Measurements from ENCODE around the gene EIF4G1. TPM values are rescaled to one million over a fixed set of nuclear protein-coding genes. Genes with fewer than 3 reads are reported as not detected.

EIF4G1 gene, protein sequence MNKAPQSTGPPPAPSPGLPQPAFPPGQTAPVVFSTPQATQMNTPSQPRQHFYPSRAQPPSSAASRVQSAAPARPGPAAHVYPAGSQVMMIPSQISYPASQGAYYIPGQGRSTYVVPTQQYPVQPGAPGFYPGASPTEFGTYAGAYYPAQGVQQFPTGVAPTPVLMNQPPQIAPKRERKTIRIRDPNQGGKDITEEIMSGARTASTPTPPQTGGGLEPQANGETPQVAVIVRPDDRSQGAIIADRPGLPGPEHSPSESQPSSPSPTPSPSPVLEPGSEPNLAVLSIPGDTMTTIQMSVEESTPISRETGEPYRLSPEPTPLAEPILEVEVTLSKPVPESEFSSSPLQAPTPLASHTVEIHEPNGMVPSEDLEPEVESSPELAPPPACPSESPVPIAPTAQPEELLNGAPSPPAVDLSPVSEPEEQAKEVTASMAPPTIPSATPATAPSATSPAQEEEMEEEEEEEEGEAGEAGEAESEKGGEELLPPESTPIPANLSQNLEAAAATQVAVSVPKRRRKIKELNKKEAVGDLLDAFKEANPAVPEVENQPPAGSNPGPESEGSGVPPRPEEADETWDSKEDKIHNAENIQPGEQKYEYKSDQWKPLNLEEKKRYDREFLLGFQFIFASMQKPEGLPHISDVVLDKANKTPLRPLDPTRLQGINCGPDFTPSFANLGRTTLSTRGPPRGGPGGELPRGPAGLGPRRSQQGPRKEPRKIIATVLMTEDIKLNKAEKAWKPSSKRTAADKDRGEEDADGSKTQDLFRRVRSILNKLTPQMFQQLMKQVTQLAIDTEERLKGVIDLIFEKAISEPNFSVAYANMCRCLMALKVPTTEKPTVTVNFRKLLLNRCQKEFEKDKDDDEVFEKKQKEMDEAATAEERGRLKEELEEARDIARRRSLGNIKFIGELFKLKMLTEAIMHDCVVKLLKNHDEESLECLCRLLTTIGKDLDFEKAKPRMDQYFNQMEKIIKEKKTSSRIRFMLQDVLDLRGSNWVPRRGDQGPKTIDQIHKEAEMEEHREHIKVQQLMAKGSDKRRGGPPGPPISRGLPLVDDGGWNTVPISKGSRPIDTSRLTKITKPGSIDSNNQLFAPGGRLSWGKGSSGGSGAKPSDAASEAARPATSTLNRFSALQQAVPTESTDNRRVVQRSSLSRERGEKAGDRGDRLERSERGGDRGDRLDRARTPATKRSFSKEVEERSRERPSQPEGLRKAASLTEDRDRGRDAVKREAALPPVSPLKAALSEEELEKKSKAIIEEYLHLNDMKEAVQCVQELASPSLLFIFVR (N-terminal part only)
- 100 to 1,000 TPM; 240 to 246 TPM for total RNA-seq

DNA sequence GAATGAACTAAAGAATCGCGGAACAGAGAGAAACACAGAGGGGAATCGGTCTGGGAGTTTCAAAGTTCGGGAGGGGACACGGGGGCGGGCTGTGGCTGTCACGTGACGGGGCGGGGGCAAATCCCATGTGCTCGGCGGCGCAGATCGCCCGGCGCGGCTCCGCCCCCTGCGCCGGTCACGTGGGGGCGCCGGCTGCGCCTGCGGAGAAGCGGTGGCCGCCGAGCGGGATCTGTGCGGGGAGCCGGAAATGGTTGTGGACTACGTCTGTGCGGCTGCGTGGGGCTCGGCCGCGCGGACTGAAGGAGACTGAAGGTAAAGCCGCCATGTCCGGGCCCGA, at the start of gene EIF4G1:
Gene EIF4G1, plus strand, starts transcription at position 244 of the 337 bp plus-strand sequence. CDS start 1,191 bp downstream, outside the sequence.

DNA sequence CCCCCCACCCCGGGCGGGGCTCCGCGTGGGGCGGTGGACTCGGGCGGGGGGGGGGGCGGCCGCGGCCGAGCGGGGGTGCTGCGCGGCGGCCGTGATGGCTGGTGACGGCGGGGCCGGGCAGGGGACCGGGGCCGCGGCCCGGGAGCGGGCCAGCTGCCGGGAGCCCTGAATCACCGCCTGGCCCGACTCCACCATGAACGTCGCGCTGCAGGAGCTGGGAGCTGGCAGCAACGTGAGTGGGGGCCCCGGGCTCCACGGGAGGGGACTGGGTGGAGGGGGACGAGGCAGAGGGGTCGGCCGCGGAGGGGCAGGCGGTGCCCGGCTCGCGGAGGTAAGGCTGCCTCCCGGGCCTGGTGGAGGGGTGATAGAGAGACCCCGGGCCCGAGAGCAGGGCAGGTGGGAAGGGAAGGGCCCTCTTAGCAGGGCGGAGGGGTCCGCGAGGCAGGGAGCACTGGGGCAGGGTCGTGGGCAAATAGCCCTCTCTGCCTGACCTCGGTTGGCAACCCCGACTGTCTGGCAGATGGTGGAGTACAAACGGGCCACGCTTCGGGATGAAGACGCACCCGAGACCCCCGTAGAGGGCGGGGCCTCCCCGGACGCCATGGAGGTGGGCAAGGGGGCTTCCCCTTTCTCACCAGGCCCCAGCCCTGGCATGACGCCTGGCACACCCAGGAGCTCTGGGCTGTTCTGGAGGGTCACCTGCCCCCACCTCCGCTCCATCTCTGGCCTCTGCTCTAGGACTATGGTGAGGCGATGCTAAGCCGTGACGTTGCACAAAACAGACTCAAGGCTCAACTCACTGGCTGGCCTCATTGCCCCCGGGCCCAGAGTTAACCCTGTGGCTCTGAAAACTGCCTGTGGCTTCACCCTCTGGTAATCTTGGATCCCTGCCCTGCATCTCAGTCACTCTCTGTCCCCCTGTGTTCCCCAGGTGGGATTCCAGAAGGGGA, 38.2 kb upstream of the EIF4G1 start, which contains the start of gene ECE2:
Gene ECE2, plus strand, starts transcription at position 62 of the 950 bp plus-strand sequence. Its CDS starts 132 bp downstream, at position 194.

DNA sequence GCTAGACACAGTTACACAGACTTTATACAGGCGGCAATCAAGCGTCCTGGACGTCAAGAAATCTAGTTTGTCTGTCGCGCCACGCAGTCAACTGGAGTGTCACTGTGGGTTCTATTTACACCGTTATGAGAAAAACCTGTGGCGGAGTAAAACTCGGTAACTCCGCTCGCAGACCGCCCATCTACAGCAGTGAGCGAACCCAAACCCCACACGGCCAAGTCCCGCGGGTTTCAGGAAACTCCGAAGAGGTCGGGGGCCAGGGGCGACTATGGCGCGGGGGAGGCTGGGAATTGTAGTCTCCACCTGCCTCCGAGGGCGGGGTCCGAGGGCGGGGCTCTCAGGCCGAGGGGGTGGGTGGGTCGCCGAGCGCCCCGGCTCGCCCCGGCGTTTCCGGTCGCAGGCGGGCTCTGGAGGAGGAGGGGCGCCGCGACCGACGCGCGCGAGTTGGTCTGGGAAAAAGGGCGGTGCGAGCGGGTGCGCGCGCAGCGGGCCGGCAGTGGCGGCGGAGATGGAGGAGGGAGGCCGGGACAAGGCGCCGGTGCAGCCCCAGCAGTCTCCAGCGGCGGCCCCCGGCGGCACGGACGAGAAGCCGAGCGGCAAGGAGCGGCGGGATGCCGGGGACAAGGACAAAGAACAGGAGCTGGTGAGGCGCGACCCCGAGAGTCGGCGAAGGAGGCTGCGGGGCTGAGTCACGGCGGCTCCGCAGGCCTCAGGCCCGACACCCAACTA, 15.5 kb upstream of the EIF4G1 start, which contains the start of gene PSMD2:
Gene PSMD2, plus strand, starts transcription at position 483 of the 729 bp plus-strand sequence. Its CDS starts 26 bp downstream, at position 509.

DNA sequence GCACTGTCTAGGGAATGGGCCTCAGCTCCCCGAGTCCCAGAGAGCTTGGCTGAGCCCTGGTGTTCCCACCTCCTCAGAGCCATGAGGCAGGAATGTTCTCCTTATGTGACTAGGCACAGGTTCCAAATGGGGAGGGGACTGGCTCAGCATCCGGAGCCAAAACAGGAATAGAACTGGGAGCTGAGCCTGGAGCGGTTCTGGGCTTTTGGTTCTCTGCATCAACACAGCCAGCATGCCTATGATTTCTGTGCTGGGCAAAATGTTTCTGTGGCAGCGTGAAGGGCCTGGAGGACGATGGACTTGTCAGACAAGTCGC, 23.0 kb downstream of the EIF4G1 start, which contains the start of gene FAM131A:
Gene FAM131A, plus strand, starts transcription at position 202 of the 316 bp plus-strand sequence. Its CDS starts 31 bp downstream, at position 233.

DNA sequence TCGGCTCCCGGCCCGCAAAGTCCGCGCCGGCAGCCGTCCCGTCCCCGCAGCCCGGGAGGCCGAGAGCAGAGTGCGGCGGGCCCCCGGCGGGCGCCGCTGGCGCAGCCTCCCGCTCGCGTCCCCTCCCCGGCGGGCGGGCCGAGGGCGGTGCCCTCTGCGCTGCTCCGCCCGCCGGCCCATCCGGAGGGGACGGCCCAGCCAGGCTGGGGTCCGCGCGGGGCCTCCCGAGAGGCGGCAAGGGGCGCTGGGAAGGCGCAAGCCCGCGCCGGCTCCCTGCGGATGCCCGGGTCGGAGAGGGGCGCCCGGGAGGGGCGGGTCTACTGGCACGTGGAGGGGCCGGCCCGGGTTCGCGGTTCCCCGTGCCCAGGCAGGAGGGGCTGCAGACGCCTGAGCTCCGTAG, 47.1 kb downstream of the EIF4G1 start, which contains the start of the genes CLCN2 and POLR2H:
Gene CLCN2, minus strand, starts transcription at position 74 of the 400 bp plus-strand sequence. CDS start 126 bp downstream, outside the sequence.
Gene POLR2H, plus strand, starts transcription at position 179 of the 400 bp plus-strand sequence. CDS start 1,783 bp downstream, outside the sequence.

DNA sequence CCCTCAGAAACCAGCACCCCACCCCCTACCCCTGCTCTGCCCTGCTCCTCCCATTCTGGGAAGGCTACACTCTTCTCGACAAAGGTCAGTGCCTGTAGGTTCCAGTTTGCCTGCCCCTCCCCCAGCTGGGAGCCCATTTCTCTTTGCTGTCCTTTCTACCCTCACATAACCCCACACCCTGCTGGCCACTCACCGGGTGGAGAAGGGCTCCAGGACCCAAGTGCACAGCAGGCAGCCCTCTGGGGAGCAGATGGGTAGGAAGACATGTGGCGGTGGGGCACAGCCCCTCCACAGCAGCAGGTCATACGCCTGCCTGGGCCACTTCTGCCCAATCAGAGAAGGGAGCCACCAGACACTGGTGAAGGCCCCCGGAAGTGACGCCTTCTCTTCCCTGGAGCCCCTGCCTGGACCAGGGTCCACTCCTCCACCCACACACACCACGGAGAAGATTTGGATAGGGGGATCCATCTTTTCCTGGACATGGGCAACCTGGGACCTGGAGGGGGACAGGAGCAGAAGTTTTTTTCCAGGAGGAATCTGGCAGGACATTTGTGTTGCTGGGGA, 63.6 kb downstream of the EIF4G1 start, which contains the start of gene THPO:
Gene THPO, minus strand, starts transcription at position 326 of the 564 bp plus-strand sequence. CDS start 1,948 bp downstream, outside the sequence.

DNA sequence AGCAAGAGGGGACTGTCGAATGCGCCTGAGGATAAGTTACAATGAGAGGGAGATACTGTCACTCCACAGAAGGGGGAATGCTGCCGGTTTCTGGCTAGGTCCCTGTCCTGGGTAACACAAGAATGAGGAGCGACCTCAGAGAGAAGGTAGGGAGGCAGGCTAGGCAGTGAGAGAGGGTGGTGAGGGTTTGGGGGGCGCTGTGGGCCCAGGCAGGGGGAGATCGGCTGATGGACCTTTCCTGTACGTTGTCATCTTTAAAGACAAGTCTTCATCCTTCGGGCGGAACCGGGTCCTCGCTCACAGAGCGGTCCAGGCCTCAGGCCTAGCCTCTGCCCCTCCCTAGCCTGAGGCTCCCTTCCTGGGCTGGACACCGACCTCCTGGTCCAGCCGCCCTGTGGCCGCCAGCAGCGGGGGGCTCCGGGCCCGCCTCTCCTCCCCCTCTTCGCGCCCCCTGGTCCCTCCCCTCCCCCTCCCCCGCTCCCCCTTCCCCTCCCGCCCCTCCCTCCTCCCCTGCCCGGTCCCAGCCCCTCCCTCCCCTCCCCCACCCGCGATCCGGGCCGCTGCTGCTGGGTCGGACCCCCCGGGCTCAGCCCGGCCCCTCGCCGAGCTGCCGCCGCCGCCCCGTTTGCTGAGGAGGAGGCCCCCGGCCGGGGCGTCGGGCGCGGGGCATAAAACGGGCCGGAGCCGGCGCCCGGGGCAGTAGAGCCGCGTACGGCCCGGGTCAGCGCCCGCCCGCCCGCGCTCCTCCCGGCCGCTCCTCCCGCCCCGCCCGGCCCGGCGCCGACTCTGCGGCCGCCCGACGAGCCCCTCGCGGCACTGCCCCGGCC, 65.2 kb downstream of the EIF4G1 start, which contains the start of gene CHRD:
Gene CHRD, plus strand, starts transcription at position 697 of the 827 bp plus-strand sequence. CDS start 265 bp downstream, outside the sequence.

Other genes starting within 250 kb of the EIF4G1 start
- not detected for gene HTR3E, start 217.5 kb upstream of the EIF4G1 start, total RNA-seq
- 10 to 100 TPM; 48.1 to 51.4 TPM for gene EIF2B5, start 179.2 kb upstream of the EIF4G1 start, total RNA-seq
- 10 to 100 TPM; 33.3 to 37.5 TPM for gene DVL3, start 159.2 kb upstream of the EIF4G1 start, total RNA-seq
- gene AP2M1, start 139.8 kb upstream of the EIF4G1 start, total RNA-seq, result 100 to 1,000 TPM; 199 to 214 TPM
- gene ABCF3, start 128.4 kb upstream of the EIF4G1 start, total RNA-seq, result 10 to 100 TPM; 60.4 TPM
- gene VWA5B2, start 85.0 kb upstream of the EIF4G1 start, total RNA-seq, result not detected
- 10 to 100 TPM; 37.9 to 41.2 TPM for gene ALG3, start 65.6 kb upstream of the EIF4G1 start, total RNA-seq
- gene EEF1AKMT4, start 64.9 kb upstream of the EIF4G1 start, total RNA-seq, result 1 to 10 TPM; 3.3 to 4.3 TPM
- not detected for gene CAMK2N2, start 53.1 kb upstream of the EIF4G1 start, total RNA-seq
- gene ECE2, start 38.6 kb upstream of the EIF4G1 start, total RNA-seq, result not detected
- gene PSMD2, start 15.4 kb upstream of the EIF4G1 start, total RNA-seq, result 100 to 1,000 TPM; 150 to 153 TPM
- gene FAM131A, start 23.0 kb downstream of the EIF4G1 start, total RNA-seq, result 1 to 10 TPM; 5.8 to 6.1 TPM
- gene CLCN2, start 47.0 kb downstream of the EIF4G1 start, total RNA-seq, result 1 to 10 TPM; 3.1 to 4.1 TPM
- gene POLR2H, start 47.1 kb downstream of the EIF4G1 start, total RNA-seq, result 10 to 100 TPM; 74.2 to 78.3 TPM
- not detected for gene THPO, start 63.6 kb downstream of the EIF4G1 start, total RNA-seq
- not detected for gene CHRD, start 65.4 kb downstream of the EIF4G1 start, total RNA-seq
- under 1 TPM; 0.08 to 0.17 TPM for gene EPHB3, start 247.2 kb downstream of the EIF4G1 start, total RNA-seq